ENCODE data around the gene SLC6A3.

- TF ChIP-seq REST (IDR thresholded peaks at IDR 0.05; ENCODE audit: insufficient read depth in 1 of 2, low read depth in 2 of 2, low read length in 2 of 2): no peak
- no peak for TF ChIP-seq TAF1 (IDR thresholded peaks at IDR 0.05; ENCODE audit: borderline replicate concordance, insufficient read depth, low read length)
- no peak for TF ChIP-seq POLR2AphosphoS5 (IDR thresholded peaks at IDR 0.05; ENCODE audit: low read depth, low read length)
- TF ChIP-seq SIN3A (IDR thresholded peaks at IDR 0.05; ENCODE audit: borderline replicate concordance, insufficient read depth, low read length): no peak
Measured at GRCh38 chr5:1435369-1435768, 9.9 kb downstream of the SLC6A3 start.
